Measurements from ENCODE around the gene OR4K17.
"Not testable (repeated sequence)": the region's sequence is repeated elsewhere in the genome, so short reads cannot be mapped to it uniquely, and the experiment has no call there.

Gene OR4K17

DNA sequence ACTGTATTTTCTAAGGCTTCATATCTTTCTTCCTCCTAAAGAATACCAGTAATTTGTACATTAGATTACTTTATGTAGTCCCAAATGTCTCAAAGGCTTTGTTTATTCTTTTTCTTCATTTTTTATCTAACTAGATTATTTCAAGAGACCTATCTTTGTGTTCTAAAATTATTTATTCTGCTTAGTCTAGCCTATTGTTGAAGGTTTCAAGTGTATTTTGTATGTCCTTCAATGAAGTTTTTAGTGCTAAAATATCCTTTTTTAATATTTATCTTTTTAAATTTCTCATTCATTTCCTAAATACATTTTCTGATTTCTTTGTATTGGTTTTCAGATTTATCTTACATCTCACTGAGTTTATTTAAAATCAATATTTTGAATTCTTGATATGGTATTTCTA, 53.9 kb downstream of the OR4K17 start:
- no peak for FAIRE-seq
- no peak for DNase-seq (ENCODE audit: insufficient read length, low spot score)
- no peak for TF ChIP-seq PAX5 (IDR thresholded peaks at IDR 0.05; ENCODE audit: insufficient read depth, low read length, severe bottlenecking)
- no peak for TF ChIP-seq TAF1 (IDR thresholded peaks at IDR 0.05; ENCODE audit: low read depth, low read length)
- TF ChIP-seq POU2F2 (IDR thresholded peaks at IDR 0.05; ENCODE audit: low read depth, low read length): no peak
- no peak for TF ChIP-seq POLR2AphosphoS5 (IDR thresholded peaks at IDR 0.05; ENCODE audit: low read depth, low read length)
- no peak for TF ChIP-seq SPI1 (IDR thresholded peaks at IDR 0.05; ENCODE audit: low read depth, low read length)
- no peak for TF ChIP-seq POLR2A (IDR thresholded peaks at IDR 0.05; ENCODE audit: low read depth, low read length)

GRCh38 chr14:20167091-20167490, 56.6 kb downstream of the OR4K17 start:
- DNase-seq (ENCODE audit: insufficient read length, low spot score): no peak
- TF ChIP-seq POLR2A (IDR thresholded peaks at IDR 0.05; ENCODE audit: low read depth, low read length): no peak
- no peak for TF ChIP-seq POU2F2 (IDR thresholded peaks at IDR 0.05; ENCODE audit: low read depth, low read length)
- no peak for TF ChIP-seq SPI1 (IDR thresholded peaks at IDR 0.05; ENCODE audit: low read depth, low read length)
- TF ChIP-seq POLR2AphosphoS5 (IDR thresholded peaks at IDR 0.05; ENCODE audit: low read depth, low read length): no peak
- no peak for TF ChIP-seq TAF1 (IDR thresholded peaks at IDR 0.05; ENCODE audit: low read depth, low read length)
- no peak for TF ChIP-seq PAX5 (IDR thresholded peaks at IDR 0.05; ENCODE audit: insufficient read depth, low read length, severe bottlenecking)

DNA sequence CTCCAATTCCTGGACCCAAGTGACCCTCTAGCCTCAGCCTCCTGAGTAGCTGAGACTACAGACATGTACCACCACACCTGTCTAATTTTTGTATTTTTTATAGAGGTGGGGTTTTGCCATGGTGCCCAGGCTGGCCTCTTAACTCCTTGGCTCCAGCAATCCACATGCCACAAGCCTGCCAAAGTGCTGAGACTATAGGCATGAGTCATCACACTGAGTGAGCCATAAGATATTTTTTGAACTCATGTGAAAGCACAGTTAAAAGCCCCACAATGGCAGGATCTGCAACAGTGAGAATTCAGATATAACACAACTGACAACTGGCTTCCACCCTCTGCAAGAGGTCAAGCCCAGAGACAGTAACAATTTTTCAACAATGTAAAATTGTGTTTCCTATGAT, 59.3 kb downstream of the OR4K17 start:
- not testable (repeated sequence) for FAIRE-seq; DNase-seq (ENCODE audit: insufficient read length, low spot score)

More at GRCh38 chr14:20167091-20167490, 56.6 kb downstream of the OR4K17 start:
- FAIRE-seq: no peak
